ENCODE data around the gene ZNF774.
A peak's percentile ranks its signal among the peaks of the same experiment; 100 is the strongest.

The ZNF774 gene

DNA sequence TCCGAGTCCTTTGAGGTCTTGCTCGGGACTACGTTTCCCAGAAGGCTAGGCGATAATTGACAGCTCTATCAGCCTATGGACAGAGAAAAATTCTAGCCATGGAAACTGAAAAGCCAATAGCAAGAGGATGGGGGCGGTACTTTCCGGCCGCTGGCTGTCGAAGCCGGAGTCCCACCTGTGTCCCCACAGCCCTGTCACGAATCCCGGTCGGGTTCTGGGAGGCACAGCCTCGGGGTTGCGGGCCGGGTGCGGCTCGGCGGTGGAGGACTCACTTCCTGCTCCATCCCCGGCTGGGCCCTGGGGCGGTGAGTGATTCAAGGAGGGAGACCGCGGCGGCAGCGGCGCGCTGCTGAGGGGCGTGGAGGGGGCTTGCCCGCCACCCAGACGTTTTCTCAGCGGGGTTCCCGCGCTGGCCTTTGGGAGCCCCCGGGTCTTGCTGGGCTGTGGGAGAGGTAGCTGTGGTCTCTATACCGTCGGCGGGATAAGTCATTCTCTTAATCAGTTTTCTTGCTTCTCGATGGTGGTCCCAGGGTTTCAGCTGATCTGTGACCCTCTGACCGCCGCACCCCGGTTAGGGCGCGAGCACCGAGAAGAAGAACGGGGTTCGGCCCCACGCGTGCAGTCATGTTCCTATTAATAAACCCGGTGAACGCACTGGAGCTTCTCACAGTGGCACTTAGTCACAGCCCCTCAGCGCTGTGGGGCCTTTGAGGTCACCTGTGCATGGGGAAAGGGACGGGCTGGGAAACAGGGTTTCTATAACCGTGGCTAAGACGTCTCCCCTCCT is at the start of gene ZNF774 (continued):
- no peak for TF ChIP-seq ZSCAN18 (tag by site-specific recombination; IDR thresholded peaks at IDR 0.05)
- TF ChIP-seq GLI2 (tag by site-specific recombination; IDR thresholded peaks at IDR 0.05; ENCODE audit: borderline replicate concordance, low read depth): no peak
- TF ChIP-seq SP2 (tag by site-specific recombination; IDR thresholded peaks at IDR 0.05): peak; percentile 95
- TF ChIP-seq ZNF830 (tag by site-specific recombination; IDR thresholded peaks at IDR 0.05; ENCODE audit: low read depth): no peak
- TF ChIP-seq ZNF488 (tag by site-specific recombination; IDR thresholded peaks at IDR 0.05): no peak
- TF ChIP-seq ZNF670 (tag by site-specific recombination; IDR thresholded peaks at IDR 0.05; ENCODE audit: low read depth): no peak
- no peak for TF ChIP-seq ZNF530 (tag by site-specific recombination; IDR thresholded peaks at IDR 0.05; ENCODE audit: low read depth)
- TF ChIP-seq, protein P1, sequence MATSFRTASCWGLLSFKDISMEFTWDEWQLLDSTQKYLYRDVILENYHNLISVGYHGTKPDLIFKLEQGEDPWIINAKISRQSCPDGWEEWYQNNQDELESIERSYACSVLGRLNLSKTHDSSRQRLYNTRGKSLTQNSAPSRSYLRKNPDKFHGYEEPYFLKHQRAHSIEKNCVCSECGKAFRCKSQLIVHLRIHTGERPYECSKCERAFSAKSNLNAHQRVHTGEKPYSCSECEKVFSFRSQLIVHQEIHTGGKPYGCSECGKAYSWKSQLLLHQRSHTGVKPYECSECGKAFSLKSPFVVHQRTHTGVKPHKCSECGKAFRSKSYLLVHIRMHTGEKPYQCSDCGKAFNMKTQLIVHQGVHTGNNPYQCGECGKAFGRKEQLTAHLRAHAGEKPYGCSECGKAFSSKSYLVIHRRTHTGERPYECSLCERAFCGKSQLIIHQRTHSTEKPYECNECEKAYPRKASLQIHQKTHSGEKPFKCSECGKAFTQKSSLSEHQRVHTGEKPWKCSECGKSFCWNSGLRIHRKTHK (tag by site-specific recombination; IDR thresholded peaks at IDR 0.05): no peak
- TF ChIP-seq GLIS2 (tag by site-specific recombination; IDR thresholded peaks at IDR 0.05): peak; percentile 72
- no peak for TF ChIP-seq ZNF791 (tag by site-specific recombination; IDR thresholded peaks at IDR 0.05)
- TF ChIP-seq ZNF610 (tag by site-specific recombination; IDR thresholded peaks at IDR 0.05; ENCODE audit: borderline replicate concordance): no peak
- TF ChIP-seq IKZF3 (tag by site-specific recombination; IDR thresholded peaks at IDR 0.05): no peak
- TF ChIP-seq, protein P2, sequence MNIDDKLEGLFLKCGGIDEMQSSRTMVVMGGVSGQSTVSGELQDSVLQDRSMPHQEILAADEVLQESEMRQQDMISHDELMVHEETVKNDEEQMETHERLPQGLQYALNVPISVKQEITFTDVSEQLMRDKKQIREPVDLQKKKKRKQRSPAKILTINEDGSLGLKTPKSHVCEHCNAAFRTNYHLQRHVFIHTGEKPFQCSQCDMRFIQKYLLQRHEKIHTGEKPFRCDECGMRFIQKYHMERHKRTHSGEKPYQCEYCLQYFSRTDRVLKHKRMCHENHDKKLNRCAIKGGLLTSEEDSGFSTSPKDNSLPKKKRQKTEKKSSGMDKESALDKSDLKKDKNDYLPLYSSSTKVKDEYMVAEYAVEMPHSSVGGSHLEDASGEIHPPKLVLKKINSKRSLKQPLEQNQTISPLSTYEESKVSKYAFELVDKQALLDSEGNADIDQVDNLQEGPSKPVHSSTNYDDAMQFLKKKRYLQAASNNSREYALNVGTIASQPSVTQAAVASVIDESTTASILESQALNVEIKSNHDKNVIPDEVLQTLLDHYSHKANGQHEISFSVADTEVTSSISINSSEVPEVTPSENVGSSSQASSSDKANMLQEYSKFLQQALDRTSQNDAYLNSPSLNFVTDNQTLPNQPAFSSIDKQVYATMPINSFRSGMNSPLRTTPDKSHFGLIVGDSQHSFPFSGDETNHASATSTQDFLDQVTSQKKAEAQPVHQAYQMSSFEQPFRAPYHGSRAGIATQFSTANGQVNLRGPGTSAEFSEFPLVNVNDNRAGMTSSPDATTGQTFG (tag by site-specific recombination; IDR thresholded peaks at IDR 0.05; ENCODE audit: borderline replicate concordance): no peak
- TF ChIP-seq REST (tag by site-specific recombination; IDR thresholded peaks at IDR 0.05): no peak
- TF ChIP-seq ZFP69B (tag by site-specific recombination; IDR thresholded peaks at IDR 0.05): 0 out of 2 replicates have a peak, but pooled peaks have one; percentile 21
- no peak for TF ChIP-seq TCF7L2 (IDR thresholded peaks at IDR 0.05; ENCODE audit: borderline replicate concordance, low read depth, low read length)
- no peak for TF ChIP-seq ZNF18 (tag by site-specific recombination; IDR thresholded peaks at IDR 0.05)
- TF ChIP-seq, protein P3, sequence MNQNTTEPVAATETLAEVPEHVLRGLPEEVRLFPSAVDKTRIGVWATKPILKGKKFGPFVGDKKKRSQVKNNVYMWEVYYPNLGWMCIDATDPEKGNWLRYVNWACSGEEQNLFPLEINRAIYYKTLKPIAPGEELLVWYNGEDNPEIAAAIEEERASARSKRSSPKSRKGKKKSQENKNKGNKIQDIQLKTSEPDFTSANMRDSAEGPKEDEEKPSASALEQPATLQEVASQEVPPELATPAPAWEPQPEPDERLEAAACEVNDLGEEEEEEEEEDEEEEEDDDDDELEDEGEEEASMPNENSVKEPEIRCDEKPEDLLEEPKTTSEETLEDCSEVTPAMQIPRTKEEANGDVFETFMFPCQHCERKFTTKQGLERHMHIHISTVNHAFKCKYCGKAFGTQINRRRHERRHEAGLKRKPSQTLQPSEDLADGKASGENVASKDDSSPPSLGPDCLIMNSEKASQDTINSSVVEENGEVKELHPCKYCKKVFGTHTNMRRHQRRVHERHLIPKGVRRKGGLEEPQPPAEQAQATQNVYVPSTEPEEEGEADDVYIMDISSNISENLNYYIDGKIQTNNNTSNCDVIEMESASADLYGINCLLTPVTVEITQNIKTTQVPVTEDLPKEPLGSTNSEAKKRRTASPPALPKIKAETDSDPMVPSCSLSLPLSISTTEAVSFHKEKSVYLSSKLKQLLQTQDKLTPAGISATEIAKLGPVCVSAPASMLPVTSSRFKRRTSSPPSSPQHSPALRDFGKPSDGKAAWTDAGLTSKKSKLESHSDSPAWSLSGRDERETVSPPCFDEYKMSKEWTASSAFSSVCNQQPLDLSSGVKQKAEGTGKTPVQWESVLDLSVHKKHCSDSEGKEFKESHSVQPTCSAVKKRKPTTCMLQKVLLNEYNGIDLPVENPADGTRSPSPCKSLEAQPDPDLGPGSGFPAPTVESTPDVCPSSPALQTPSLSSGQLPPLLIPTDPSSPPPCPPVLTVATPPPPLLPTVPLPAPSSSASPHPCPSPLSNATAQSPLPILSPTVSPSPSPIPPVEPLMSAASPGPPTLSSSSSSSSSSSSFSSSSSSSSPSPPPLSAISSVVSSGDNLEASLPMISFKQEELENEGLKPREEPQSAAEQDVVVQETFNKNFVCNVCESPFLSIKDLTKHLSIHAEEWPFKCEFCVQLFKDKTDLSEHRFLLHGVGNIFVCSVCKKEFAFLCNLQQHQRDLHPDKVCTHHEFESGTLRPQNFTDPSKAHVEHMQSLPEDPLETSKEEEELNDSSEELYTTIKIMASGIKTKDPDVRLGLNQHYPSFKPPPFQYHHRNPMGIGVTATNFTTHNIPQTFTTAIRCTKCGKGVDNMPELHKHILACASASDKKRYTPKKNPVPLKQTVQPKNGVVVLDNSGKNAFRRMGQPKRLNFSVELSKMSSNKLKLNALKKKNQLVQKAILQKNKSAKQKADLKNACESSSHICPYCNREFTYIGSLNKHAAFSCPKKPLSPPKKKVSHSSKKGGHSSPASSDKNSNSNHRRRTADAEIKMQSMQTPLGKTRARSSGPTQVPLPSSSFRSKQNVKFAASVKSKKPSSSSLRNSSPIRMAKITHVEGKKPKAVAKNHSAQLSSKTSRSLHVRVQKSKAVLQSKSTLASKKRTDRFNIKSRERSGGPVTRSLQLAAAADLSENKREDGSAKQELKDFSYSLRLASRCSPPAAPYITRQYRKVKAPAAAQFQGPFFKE (tag by site-specific recombination; IDR thresholded peaks at IDR 0.05; ENCODE audit: borderline replicate concordance): no peak
- no peak for TF ChIP-seq ZSCAN23 (tag by site-specific recombination; IDR thresholded peaks at IDR 0.05)
- no peak for TF ChIP-seq ZNF596 (tag by site-specific recombination; IDR thresholded peaks at IDR 0.05)
- TF ChIP-seq ZIC2 (tag by site-specific recombination; IDR thresholded peaks at IDR 0.05): peak; percentile 83
